NCI-H2081 (cell line): ENCODE results near the gene EFNB1.

Source experiments
- DNase-seq, 2 experiments: peaks; one replicate each; lab custom pipeline; 2025; lab: John Stamatoyannopoulos, UW

The EFNB1 gene

DNA sequence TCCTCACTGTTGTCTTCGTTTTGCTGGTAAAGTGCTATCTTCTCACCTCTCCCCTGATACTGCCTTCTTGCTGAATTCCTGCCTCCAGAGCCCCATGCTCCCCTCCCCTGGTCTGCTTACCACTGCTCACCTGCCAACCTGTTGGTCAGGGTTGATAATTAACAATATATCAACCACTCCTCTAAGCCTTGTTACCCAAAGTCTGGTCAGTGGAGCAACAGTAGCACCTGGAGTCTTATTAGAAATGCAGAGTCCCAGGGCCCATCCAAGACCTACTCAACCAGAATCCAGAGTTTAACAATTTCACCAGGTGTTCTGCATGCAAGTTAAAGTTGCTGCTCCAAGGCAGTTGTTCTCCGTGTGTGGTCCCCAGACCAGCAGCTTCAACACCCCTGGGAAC lies 55.0 kb downstream of the EFNB1 start:
- no peak for DNase-seq

DNA sequence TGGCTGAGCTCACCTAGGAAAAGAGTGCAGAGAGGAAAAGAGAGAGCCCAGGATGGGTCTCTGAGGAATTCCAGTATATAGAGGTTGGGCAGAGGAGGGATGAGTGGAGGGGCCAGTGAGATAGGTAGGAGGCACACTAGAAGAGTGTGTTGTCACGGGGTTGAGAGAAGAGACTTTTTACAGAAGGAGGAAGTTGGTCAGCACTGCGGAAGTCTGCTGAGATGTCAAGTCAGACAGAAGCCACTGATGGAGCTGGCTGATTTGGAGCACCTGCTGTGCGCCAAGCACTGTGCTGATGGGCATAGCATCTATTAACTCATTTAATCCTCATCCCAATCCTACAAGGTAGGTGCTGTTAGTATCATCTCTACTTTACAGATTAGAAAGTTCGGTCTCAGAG lies 60.4 kb downstream of the EFNB1 start:
- DNase-seq, result no peak
